ENCODE data around the gene PTPRF.

Gene PTPRF

GRCh38 chr1:43598622-43599021 lies 67.9 kb downstream of the PTPRF start:
- DNase-seq (ENCODE audit: insufficient read length, low spot score): no peak
- FAIRE-seq: no peak

DNA sequence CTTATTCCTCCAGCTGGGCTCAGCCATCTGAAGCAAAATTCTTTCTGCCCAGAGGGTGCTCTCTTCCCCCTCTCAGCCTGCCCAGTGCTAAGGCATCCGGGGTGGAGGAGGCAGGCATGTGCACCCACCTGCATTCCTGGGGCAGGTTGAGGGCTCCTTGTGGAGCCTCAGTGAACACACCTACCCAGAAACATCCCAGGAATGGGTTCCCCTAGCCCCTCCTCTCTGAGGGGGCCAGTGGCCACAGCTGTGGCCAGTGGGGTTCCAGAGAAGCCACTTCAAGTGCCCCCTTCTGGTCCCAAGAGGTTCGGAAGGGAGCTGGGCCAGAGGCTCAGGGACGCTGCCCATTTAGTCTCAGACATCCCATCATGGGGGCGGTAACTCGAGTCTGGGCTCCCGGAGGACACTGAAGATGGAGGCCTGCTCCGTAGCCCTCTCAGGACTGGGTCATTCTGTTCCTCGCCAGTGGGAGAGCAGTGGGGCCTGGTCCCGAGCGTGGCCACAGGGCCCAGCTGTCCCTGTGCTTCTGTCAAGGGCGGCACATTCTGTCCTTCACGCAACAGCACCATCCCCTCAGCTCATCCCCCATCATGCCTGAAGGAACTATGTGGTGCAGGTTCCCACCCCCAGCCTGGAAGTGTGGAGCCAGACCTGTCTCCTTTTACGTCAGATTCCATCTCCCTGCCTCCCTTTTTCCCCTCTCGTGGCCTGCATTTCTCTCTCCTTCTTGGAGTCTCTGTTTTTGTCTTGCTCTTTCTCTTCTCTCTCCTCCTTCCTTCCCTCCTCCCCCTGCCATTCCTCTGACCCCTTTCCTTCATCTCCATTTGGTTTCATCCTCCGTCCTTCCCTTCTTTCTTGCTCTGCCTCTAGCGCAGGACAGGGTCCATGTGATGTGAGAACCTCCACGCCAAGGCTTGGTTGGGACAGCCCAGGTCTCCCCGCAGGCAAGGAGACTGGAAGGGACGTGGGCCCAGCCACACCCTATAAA lies 69.6 kb downstream of the PTPRF start:
- DNase-seq (ENCODE audit: insufficient read length, low spot score) (no peak), FAIRE-seq (no peak)

GRCh38 chr1:43602990-43603389 lies 72.3 kb downstream of the PTPRF start:
- FAIRE-seq (no peak), DNase-seq (ENCODE audit: insufficient read length, low spot score) (no peak)

GRCh38 chr1:43604192-43604591 lies 73.5 kb downstream of the PTPRF start:
- FAIRE-seq: no peak

GRCh38 chr1:43605157-43605556 lies 74.5 kb downstream of the PTPRF start:
- FAIRE-seq (no peak), DNase-seq (ENCODE audit: insufficient read length, low spot score) (no peak)

More at GRCh38 chr1:43604192-43604591, 73.5 kb downstream of the PTPRF start:
- no peak for DNase-seq (ENCODE audit: insufficient read length, low spot score)

- FAIRE-seq (no peak), DNase-seq (ENCODE audit: insufficient read length, low spot score) (no peak)
Measured at GRCh38 chr1:43605766-43606165, 75.1 kb downstream of the PTPRF start.

GRCh38 chr1:43606624-43607023 lies 75.9 kb downstream of the PTPRF start:
- FAIRE-seq (no peak), DNase-seq (ENCODE audit: insufficient read length, low spot score) (no peak)

GRCh38 chr1:43608827-43609226 lies 78.1 kb downstream of the PTPRF start:
- FAIRE-seq: no peak
- no peak for DNase-seq (ENCODE audit: insufficient read length, low spot score)

GRCh38 chr1:43610339-43610738 lies 79.7 kb downstream of the PTPRF start:
- no peak for FAIRE-seq
- no peak for DNase-seq (ENCODE audit: insufficient read length, low spot score)

GRCh38 chr1:43611950-43612349 lies 81.3 kb downstream of the PTPRF start:
- FAIRE-seq (no peak), DNase-seq (ENCODE audit: insufficient read length, low spot score) (no peak)

DNA sequence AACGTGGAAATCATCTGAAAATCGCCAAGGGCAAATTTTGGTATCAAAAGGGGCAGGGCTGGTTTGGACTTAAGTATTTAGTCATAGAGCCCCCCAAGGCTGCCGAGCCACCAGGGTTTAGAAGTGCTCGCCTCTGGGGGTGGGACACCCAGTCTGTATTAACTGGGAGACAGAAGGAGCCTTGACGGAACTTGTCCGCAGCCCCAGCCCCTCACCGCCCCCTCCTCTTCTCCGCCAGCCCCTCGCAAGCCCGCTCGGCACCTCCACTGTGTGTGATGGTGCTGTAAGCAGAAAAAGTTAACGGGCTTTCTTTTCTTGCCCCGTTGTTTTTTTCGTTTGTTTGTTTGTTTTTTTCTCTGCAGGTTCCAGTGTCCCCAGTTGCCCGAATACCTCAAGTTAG lies 81.7 kb downstream of the PTPRF start:
- no peak for DNase-seq (ENCODE audit: insufficient read length, low spot score)
- FAIRE-seq: no peak

- no peak for DNase-seq (ENCODE audit: insufficient read length, low spot score)
- no peak for FAIRE-seq
Measured at GRCh38 chr1:43613075-43613942, 82.6 kb downstream of the PTPRF start.

DNA sequence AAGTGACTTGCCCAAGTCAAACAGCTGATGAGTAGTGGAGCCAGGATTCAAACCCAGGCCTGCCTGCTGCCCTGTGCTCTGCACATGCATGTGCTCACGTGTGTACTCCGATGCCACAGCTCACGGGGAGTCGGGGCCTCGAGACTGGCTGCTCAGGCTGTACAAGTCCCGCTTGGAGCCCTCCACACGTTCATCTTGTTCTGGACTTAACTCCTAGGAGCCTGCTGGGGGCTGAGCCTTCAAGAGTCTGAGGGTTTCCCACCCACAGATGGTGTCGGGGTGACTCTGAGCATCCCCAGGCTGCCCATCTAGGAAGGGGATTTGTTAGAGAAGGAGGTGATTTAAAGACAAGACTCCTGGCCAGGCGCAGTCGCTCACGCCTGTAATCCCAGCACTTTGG lies 83.5 kb downstream of the PTPRF start:
- no peak for FAIRE-seq
- DNase-seq (ENCODE audit: insufficient read length, low spot score): no peak

- FAIRE-seq (no peak), DNase-seq (ENCODE audit: insufficient read length, low spot score) (no peak)
Measured at GRCh38 chr1:43614891-43615290, 84.2 kb downstream of the PTPRF start.

- no peak for FAIRE-seq
- DNase-seq (ENCODE audit: insufficient read length, low spot score): no peak
Measured at GRCh38 chr1:43616383-43616782, 85.7 kb downstream of the PTPRF start.

GRCh38 chr1:43617011-43617410 lies 86.3 kb downstream of the PTPRF start:
- FAIRE-seq (no peak), DNase-seq (ENCODE audit: insufficient read length, low spot score) (no peak)

GRCh38 chr1:43617668-43618067 lies 87.0 kb downstream of the PTPRF start:
- FAIRE-seq (no peak), DNase-seq (ENCODE audit: insufficient read length, low spot score) (no peak)

DNA sequence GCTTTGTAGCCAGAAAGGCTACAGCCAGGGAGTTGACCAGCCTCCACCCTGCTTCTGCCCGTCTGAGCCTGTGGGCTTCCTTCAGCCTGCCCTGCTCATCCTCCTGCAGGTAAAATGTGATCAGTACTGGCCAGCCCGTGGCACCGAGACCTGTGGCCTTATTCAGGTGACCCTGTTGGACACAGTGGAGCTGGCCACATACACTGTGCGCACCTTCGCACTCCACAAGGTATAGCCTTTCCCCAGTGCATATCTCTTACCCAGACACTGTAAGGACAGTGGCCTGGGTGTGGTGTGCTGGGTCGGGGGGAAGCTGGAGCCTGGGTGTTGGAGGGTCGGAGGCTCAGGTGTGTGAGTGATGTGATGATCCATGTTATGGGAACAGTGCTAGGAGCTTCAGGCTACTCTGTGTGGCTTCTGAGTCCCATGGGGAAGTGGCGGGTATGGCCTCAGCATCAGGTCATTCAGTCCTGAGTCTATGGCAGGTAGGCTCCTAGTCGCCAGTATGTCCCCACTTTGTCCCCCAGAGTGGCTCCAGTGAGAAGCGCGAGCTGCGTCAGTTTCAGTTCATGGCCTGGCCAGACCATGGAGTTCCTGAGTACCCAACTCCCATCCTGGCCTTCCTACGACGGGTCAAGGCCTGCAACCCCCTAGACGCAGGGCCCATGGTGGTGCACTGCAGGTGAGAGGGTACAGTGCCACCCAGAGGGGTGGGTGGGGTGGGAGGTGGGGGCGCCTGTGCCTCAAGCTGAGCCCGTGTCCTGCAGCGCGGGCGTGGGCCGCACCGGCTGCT lies 88.0 kb downstream of the PTPRF start:
- no peak for FAIRE-seq

DNA sequence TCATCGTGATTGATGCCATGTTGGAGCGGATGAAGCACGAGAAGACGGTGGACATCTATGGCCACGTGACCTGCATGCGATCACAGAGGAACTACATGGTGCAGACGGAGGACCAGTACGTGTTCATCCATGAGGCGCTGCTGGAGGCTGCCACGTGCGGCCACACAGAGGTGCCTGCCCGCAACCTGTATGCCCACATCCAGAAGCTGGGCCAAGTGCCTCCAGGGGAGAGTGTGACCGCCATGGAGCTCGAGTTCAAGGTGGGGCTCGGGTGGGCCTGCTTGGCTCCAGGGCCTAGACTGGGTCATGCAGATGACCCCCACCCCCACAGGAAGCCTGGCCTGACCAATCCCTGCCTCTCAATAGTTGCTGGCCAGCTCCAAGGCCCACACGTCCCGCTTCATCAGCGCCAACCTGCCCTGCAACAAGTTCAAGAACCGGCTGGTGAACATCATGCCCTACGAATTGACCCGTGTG lies 88.7 kb downstream of the PTPRF start:
- FAIRE-seq (no peak), DNase-seq (ENCODE audit: insufficient read length, low spot score) (no peak)

More for the DNA sequence above, 88.0 kb downstream of the PTPRF start:
- no peak for DNase-seq (ENCODE audit: insufficient read length, low spot score)

All from GM19239 (cell line).